Upper lobe of left lung (tissue), 6 donors: ENCODE measurements around the gene MTMR12. TPM values are rescaled to one million over a fixed set of nuclear protein-coding genes. Genes with fewer than 3 reads are reported as not detected.

Experiments
- ATAC-seq, 2 donors: fragments of 200-7000 bp; cut with Tn5 transposase; one replicate each; pipeline ENCODE4 v1.9.1; 2022; ENCODE audit warnings: mild to moderate bottlenecking in 2 of 2, moderate library complexity in 2 of 2; ENCODE audit not compliant: low FRiP score in 2 of 2
- DNase-seq, 2 donors: peaks; one replicate each; pipeline ENCODE4 v3.0.0-alpha.2; 2019 to 2020
- H3K27ac ChIP-seq, 4 donors: fragments of 200-600 bp; sonication (generic); one replicate each; pipeline ENCODE4 v1.5.1; 2016 to 2019
- H3K27me3 ChIP-seq, 4 donors: fragments of 200-600 bp; sonication (generic); one replicate each; pipeline ENCODE4 v1.5.1; 2017 to 2019
- H3K36me3 ChIP-seq, 4 donors: fragments of 200-600 bp; sonication (generic); one replicate each; pipeline ENCODE4 v1.5.1; 2016 to 2019
- H3K4me1 ChIP-seq, 4 donors: fragments of 200-600 bp; sonication (generic); one replicate each; pipeline ENCODE4 v1.5.1; 2018 to 2019
- H3K4me3 ChIP-seq, 4 donors: fragments of 200-600 bp; sonication (generic); one replicate each; pipeline ENCODE4 v1.5.1; 2017 to 2019; ENCODE audit warnings: mild to moderate bottlenecking in 2 of 4, moderate library complexity in 1 of 4
- H3K9me3 ChIP-seq, 4 donors: fragments of 200-600 bp; sonication (generic); one replicate each; pipeline ENCODE4 v1.5.1; 2018 to 2019
- CTCF ChIP-seq, 6 experiments: fragments of 450-650 bp in 4 of 6; fragments of 200-600 bp in 2 of 6; sonication (generic) in 2 of 6; IDR thresholded peaks; one replicate each; pipeline ENCODE4 v1.5.1; 2016 to 2019; ENCODE audit warnings: antibody characterized with exemption in 6 of 6
- EP300 ChIP-seq, 4 donors: sonication (generic); formaldehyde crosslinking; IDR thresholded peaks; one replicate each; pipeline ENCODE4 v1.5.1; 2017; ENCODE audit warnings: antibody characterized with exemption in 4 of 4, control low read depth in 2 of 4
- POLR2A ChIP-seq, 4 donors: fragments of 450-650 bp; IDR thresholded peaks; one replicate each; pipeline ENCODE4 v1.5.1; 2016 to 2017; ENCODE audit warnings: antibody characterized with exemption in 4 of 4, mild to moderate bottlenecking in 2 of 4
- POLR2AphosphoS5 ChIP-seq, 2 donors: sonication (generic); formaldehyde crosslinking; IDR thresholded peaks; one replicate each; pipeline ENCODE4 v1.5.1; 2017; ENCODE audit warnings: antibody characterized with exemption in 2 of 2
- WGBS, 2 donors: methylation state at CpG; one replicate each; pipeline ENCODE4 v1.1.5; 2017 to 2018; 5-methylcytosine and 5-hydroxymethylcytosine counted together
- total RNA-seq, 6 donors: library from RNA; depleted of rRNA in 4 of 6; stranded (reverse); fragments of >200 nt in 4 of 6; gene quantifications; one replicate each; pipeline versions ENCODE4 v1.1.0 to v1.2.1, GENCODE V29; 2016 to 2021
- donor health status: DM: no; HTN: no; CAD: no; lungs with moderate emphysema.
- donor health status: DM: no; HTN: yes; CAD: no; lungs with severe emphysema.

The MTMR12 gene
- total RNA-seq, 6 donors from 2014 or later = 27.2 to 50.8 (median 35.5) TPM

GRCh38 chr5:32357658-32358057 is 44.9 kb upstream of the MTMR12 start:
- no peak for DNase-seq
- H3K36me3 ChIP-seq = peaks cover 16 to 94% (median 23%) of the 10 kb centered on the region in 4 donors
- no peak overlapping the region for H3K27ac ChIP-seq
- ATAC-seq = no peak
- no peaks in the 10 kb centered on the region for H3K4me1 ChIP-seq
- no peaks in the 10 kb centered on the region for H3K9me3 ChIP-seq
- H3K4me3 ChIP-seq = no peak overlapping the region
- no peaks in the 10 kb centered on the region for H3K27me3 ChIP-seq
- no peak for TF ChIP-seq CTCF (IDR thresholded peaks at IDR 0.05)
- TF ChIP-seq POLR2AphosphoS5 (IDR thresholded peaks at IDR 0.05) = no peak
- no peak for TF ChIP-seq EP300 (IDR thresholded peaks at IDR 0.05)
- TF ChIP-seq POLR2A (IDR thresholded peaks at IDR 0.05) = no peak

GRCh38 chr5:32355686-32356085 is 42.9 kb upstream of the MTMR12 start:
- no peaks in the 10 kb centered on the region for H3K27me3 ChIP-seq
- ATAC-seq (no peak), DNase-seq (no peak)
- H3K9me3 ChIP-seq = no peaks in the 10 kb centered on the region
- WGBS, 2 donors = 77 to 82% methylated on average over 4 of the region's 4 CpGs
- TF ChIP-seq CTCF (IDR thresholded peaks at IDR 0.05) (no peak), POLR2AphosphoS5 (IDR thresholded peaks at IDR 0.05) (no peak), POLR2A (IDR thresholded peaks at IDR 0.05) (no peak), EP300 (IDR thresholded peaks at IDR 0.05) (no peak)
- peaks cover 15 to 75% (median 16%) of the 10 kb centered on the region in 4 donors for H3K36me3 ChIP-seq
- H3K4me3 ChIP-seq = no peak overlapping the region
- H3K27ac ChIP-seq = no peak overlapping the region
- H3K4me1 ChIP-seq = no peaks in the 10 kb centered on the region

- Histone ChIP-seq H3K4me3 (no peak overlapping the region), H3K27ac (no peak overlapping the region), H3K9me3 (no peaks in the 10 kb centered on the region), H3K4me1 (no peaks in the 10 kb centered on the region), H3K27me3 (no peaks in the 10 kb centered on the region), H3K36me3 (peaks cover 4 to 52% (median 10%) of the 10 kb centered on the region in 4 donors)
- no peak for TF ChIP-seq POLR2A (IDR thresholded peaks at IDR 0.05)
- TF ChIP-seq POLR2AphosphoS5 (IDR thresholded peaks at IDR 0.05) = no peak
- no peak for TF ChIP-seq EP300 (IDR thresholded peaks at IDR 0.05)
- TF ChIP-seq CTCF (IDR thresholded peaks at IDR 0.05) = no peak
- ATAC-seq (no peak), DNase-seq (no peak)
- WGBS, 2 donors = 95% methylated on average over 9 of the region's 9 CpGs
Measured at GRCh38 chr5:32353420-32353819, 40.7 kb upstream of the MTMR12 start.

- Histone ChIP-seq H3K27me3 (no peaks in the 10 kb centered on the region), H3K4me3 (no peak overlapping the region), H3K9me3 (no peaks in the 10 kb centered on the region), H3K27ac (no peak overlapping the region), H3K36me3 (peaks cover 4 to 46% (median 7%) of the 10 kb centered on the region in 4 donors), H3K4me1 (no peaks in the 10 kb centered on the region)
- no peak for ATAC-seq
- no peak for DNase-seq
- TF ChIP-seq EP300 (IDR thresholded peaks at IDR 0.05) (no peak), POLR2A (IDR thresholded peaks at IDR 0.05) (no peak), CTCF (IDR thresholded peaks at IDR 0.05) (no peak), POLR2AphosphoS5 (IDR thresholded peaks at IDR 0.05) (no peak)
- 84 to 95% methylated on average over 8 of the region's 8 CpGs for WGBS, 2 donors
Measured at GRCh38 chr5:32352685-32353084, 39.9 kb upstream of the MTMR12 start.

GRCh38 chr5:32346869-32347268 is 34.1 kb upstream of the MTMR12 start:
- Histone ChIP-seq H3K4me1 (no peaks in the 10 kb centered on the region), H3K36me3 (no peaks in the 10 kb centered on the region), H3K27ac (no peak overlapping the region), H3K27me3 (no peaks in the 10 kb centered on the region), H3K4me3 (no peak overlapping the region), H3K9me3 (no peaks in the 10 kb centered on the region)
- DNase-seq = no peak
- WGBS, 2 donors = 71 to 98% methylated on average over 2 of the region's 2 CpGs
- TF ChIP-seq POLR2A (IDR thresholded peaks at IDR 0.05) (no peak), EP300 (IDR thresholded peaks at IDR 0.05) (no peak), CTCF (IDR thresholded peaks at IDR 0.05) (no peak), POLR2AphosphoS5 (IDR thresholded peaks at IDR 0.05) (no peak)
- ATAC-seq = no peak
